CD4-positive, alpha-beta T cell (primary cell): ENCODE results near the gene GFER. TPM values are rescaled to one million over a fixed set of nuclear protein-coding genes. Genes with fewer than 3 reads are reported as not detected.

Experiments used
- ATAC-seq: fragments of 200-7000 bp; cut with Tn5 transposase; one replicate; pipeline ENCODE4 v1.10.0; 2022; ENCODE audit warnings: mild to moderate bottlenecking; ENCODE audit not compliant: poor library complexity
- CTCF ChIA-PET: fragments of 350-600 bp; sonication (Branson Sonifier 250); formaldehyde crosslinking; loops from one replicate; lab custom pipeline; 2021; ENCODE audit warnings: antibody characterized with exemption, inconsistent platforms; lab: Charles Lee
- POLR2A ChIA-PET: fragments of 350-600 bp; sonication (Branson Sonifier 250); formaldehyde crosslinking; loops from one replicate; lab custom pipeline; 2021; ENCODE audit warnings: antibody characterized with exemption, inconsistent platforms; lab: Charles Lee
- DNase-seq, 14 experiments: peaks; one replicate each; pipeline ENCODE4 v3.0.0-alpha.2; 2013 to 2020; ENCODE audit warnings: mixed read lengths in 2 of 14
- H3K27ac ChIP-seq, 2 donors: one replicate each; pipeline versions ENCODE4 v1.5.1 to v1.7.0; 2013; ENCODE audit warnings: low read length in 2 of 2, low read depth in 1 of 2, mild to moderate bottlenecking in 1 of 2
- H3K27me3 ChIP-seq, 2 experiments: 1 replicate in 1 of 2; 2 replicates in 1 of 2; pipeline versions ENCODE4 v1.6.1 to v1.7.0; 2013; ENCODE audit warnings: low read length in 2 of 2, control low read depth in 1 of 2, mild to moderate bottlenecking in 1 of 2, moderate library complexity in 1 of 2; ENCODE audit not compliant: insufficient read depth in 2 of 2, control insufficient read depth in 1 of 2
- H3K36me3 ChIP-seq: one replicate; pipeline ENCODE4 v1.6.1; 2013; ENCODE audit warnings: low read length, control low read depth; ENCODE audit not compliant: insufficient read depth
- H3K4me1 ChIP-seq: one replicate; pipeline ENCODE4 v1.6.1; 2013; ENCODE audit warnings: low read length, control low read depth; ENCODE audit not compliant: insufficient read depth
- H3K4me3 ChIP-seq: one replicate; pipeline ENCODE4 v1.5.1; 2013; ENCODE audit warnings: mild to moderate bottlenecking, low read length, moderate library complexity
- H3K9me3 ChIP-seq, 2 experiments: 1 replicate in 1 of 2; 2 replicates in 1 of 2; pipeline versions ENCODE4 v1.6.1 to v1.7.0; 2013; ENCODE audit warnings: low read length in 2 of 2, mild to moderate bottlenecking in 2 of 2, control low read depth in 1 of 2, moderate library complexity in 1 of 2; ENCODE audit not compliant: control insufficient read depth in 1 of 2, insufficient read depth in 1 of 2
- H3K27ac Mint-ChIP-seq: one replicate; pipeline ENCODE4 v1.8.0; 2020; ENCODE audit warnings: mixed read lengths
- H3K27me3 Mint-ChIP-seq: one replicate; pipeline ENCODE4 v1.8.0; 2021; ENCODE audit warnings: mixed read lengths
- H3K36me3 Mint-ChIP-seq: one replicate; pipeline ENCODE4 v1.8.0; 2021; ENCODE audit warnings: low read depth, mixed read lengths
- H3K4me1 Mint-ChIP-seq: one replicate; pipeline ENCODE4 v1.8.0; 2021; ENCODE audit warnings: low read depth, mixed read lengths
- H3K4me3 Mint-ChIP-seq: one replicate; pipeline ENCODE4 v1.8.0; 2020; ENCODE audit warnings: mild to moderate bottlenecking, mixed read lengths
- H3K9me3 Mint-ChIP-seq: one replicate; pipeline ENCODE4 v1.8.0; 2020; ENCODE audit warnings: mixed read lengths
- CTCF ChIP-seq: fragments of 200-600 bp; IDR thresholded peaks from one replicate; pipeline ENCODE4 v1.8.0; 2022; ENCODE audit warnings: antibody characterized with exemption, mild to moderate bottlenecking
- intact Hi-C, 2 experiments: fragments of 100-400 bp; cut with DNase I in 1 of 2; cut with micrococcal nuclease in 1 of 2; formaldehyde crosslinking; loops; one replicate each; pipeline versions ENCODE4 v1.15.1 to v1.9.0; 2023 to 2025; cut with DNase I, micrococcal nuclease
- total RNA-seq, 174 experiments: library from RNA in 2 of 174; stranded (reverse) in 2 of 174; gene quantifications; one replicate each; pipeline ENCODE4 v1.2.3 and lab custom pipeline; 2021 to 2026

GFER gene
- total RNA-seq, 2 experiments from 2014 or later, result 14.5 TPM

GRCh38 chr16:2025251-2025650 lies 41.3 kb downstream of the GFER start:
- no peak for DNase-seq
- Histone ChIP-seq H3K36me3 (no peaks in the 10 kb centered on the region), H3K27me3 (peaks cover 16 to 21% of the 10 kb centered on the region in 2 experiments), H3K4me1 (peaks cover 42% of the 10 kb centered on the region), H3K9me3 (no peaks in the 10 kb centered on the region), H3K27ac (no peak overlapping the region), H3K4me3 (no peak overlapping the region)
- ChIA-PET CTCF (interaction anchor here (1.2 to 1.4 kb wide), 2 partner anchors 21 to 115 kb away, joined by 3 to 4 read pairs; no protein-coding TSS in a partner anchor), POLR2A (interaction anchor here (1.4 to 3.0 kb wide), 2 partner anchors 53 to 130 kb away, joined by 3 to 13 read pairs; partner anchors contain the start of genes TBL3 and TRAF7)
- H3K4me3 Mint-ChIP-seq, result no peak overlapping the region
- TF ChIP-seq CTCF, result no peak
- peaks cover 19% of the 10 kb centered on the region for H3K4me1 Mint-ChIP-seq
- H3K27me3 Mint-ChIP-seq, result peaks cover 24% of the 10 kb centered on the region
- no peaks in the 10 kb centered on the region for H3K36me3 Mint-ChIP-seq
- no peak for ATAC-seq
- intact Hi-C loops, result loop anchor here in 1 of 2 experiments (5.0 to 10.0 kb wide), 2 partner anchors 230 to 462 kb away; partner anchors contain the start of gene ECI1
- no peak overlapping the region for H3K27ac Mint-ChIP-seq
- no peaks in the 10 kb centered on the region for H3K9me3 Mint-ChIP-seq

- H3K27me3 Mint-ChIP-seq, result peaks cover 17% of the 10 kb centered on the region
- Histone ChIP-seq H3K4me3 (no peak overlapping the region), H3K4me1 (peaks cover 36% of the 10 kb centered on the region), H3K27ac (no peak overlapping the region), H3K27me3 (peaks cover 9 to 14% of the 10 kb centered on the region in 2 experiments), H3K36me3 (no peaks in the 10 kb centered on the region), H3K9me3 (no peaks in the 10 kb centered on the region)
- DNase-seq, result no peak
- POLR2A ChIA-PET, result interaction anchor here (1.4 to 3.0 kb wide), 2 partner anchors 54 to 129 kb away, joined by 3 to 13 read pairs; partner anchors contain the start of genes TBL3 and TRAF7
- H3K9me3 Mint-ChIP-seq, result no peaks in the 10 kb centered on the region
- CTCF ChIA-PET, result interaction anchor here (1.2 to 1.4 kb wide), 2 partner anchors 22 to 115 kb away, joined by 3 to 4 read pairs; no protein-coding TSS in a partner anchor
- TF ChIP-seq CTCF, result no peak
- intact Hi-C loops, result loop anchor here in 1 of 2 experiments (5.0 to 10.0 kb wide), 2 partner anchors 229 to 461 kb away; partner anchors contain the start of gene ECI1
- peaks cover 19% of the 10 kb centered on the region for H3K4me1 Mint-ChIP-seq
- H3K27ac Mint-ChIP-seq, result no peak overlapping the region
- H3K4me3 Mint-ChIP-seq, result peak overlapping the region; percentile 42
- no peaks in the 10 kb centered on the region for H3K36me3 Mint-ChIP-seq
- no peak for ATAC-seq
Observed at GRCh38 chr16:2025878-2026460, 42.0 kb downstream of the GFER start.

- ChIA-PET POLR2A (interaction anchor here (3.0 kb wide), 1 partner anchor 129 kb away, joined by 13 read pairs; the partner anchor contains the start of gene TRAF7), CTCF (interaction anchor here (2.3 kb wide), 1 partner anchor 114 kb away, joined by 8 read pairs; no protein-coding TSS in a partner anchor)
- Mint-ChIP-seq H3K9me3 (no peaks in the 10 kb centered on the region), H3K27me3 (peaks cover 15% of the 10 kb centered on the region), H3K4me3 (peak within 1 kb of the TSS; percentile 80), H3K36me3 (no peaks in the 10 kb centered on the region), H3K27ac (no peak within 1 kb of the TSS), H3K4me1 (peaks cover 19% of the 10 kb centered on the region)
- peak within 1 kb of the TSS; percentile 33 for H3K4me3 ChIP-seq
- intact Hi-C loops, result loop anchor here in 1 of 2 experiments (5.0 to 10.0 kb wide), 2 partner anchors 228 to 461 kb away; partner anchors contain the start of gene ECI1
- no peaks in the 10 kb centered on the region for H3K36me3 ChIP-seq
- no peak for TF ChIP-seq CTCF
- peak; percentile 18 for ATAC-seq
- no peaks in the 10 kb centered on the region for H3K9me3 ChIP-seq
- DNase-seq, result peak in 7 of 14 experiments; percentile 29 to 67 (median 46)
- H3K4me1 ChIP-seq, result peaks cover 36% of the 10 kb centered on the region
- no peak within 1 kb of the TSS for H3K27ac ChIP-seq
- H3K27me3 ChIP-seq, result peaks cover 4 to 10% of the 10 kb centered on the region in 2 experiments
Observed at GRCh38 chr16:2026461-2027023, 42.5 kb downstream of the GFER start, which contains the start of gene NHERF2. Gene NHERF2 (plus strand): TSS chr16:2026902. CDS start chr16:2027006, 104 bp downstream.
